HG03066 (cell line): ENCODE data around the gene HRH2.
"Not testable (repeated sequence)": the region's sequence is repeated elsewhere in the genome, so short reads cannot be mapped to it uniquely, and the experiment has no call there.

Experiments
- ATAC-seq: cut with Tn5 transposase; IDR thresholded peaks from one replicate; pipeline ENCODE4 v1.9.1; 2021; ENCODE audit warnings: low read depth; ENCODE audit not compliant: unreplicated experiment

HRH2 gene

DNA sequence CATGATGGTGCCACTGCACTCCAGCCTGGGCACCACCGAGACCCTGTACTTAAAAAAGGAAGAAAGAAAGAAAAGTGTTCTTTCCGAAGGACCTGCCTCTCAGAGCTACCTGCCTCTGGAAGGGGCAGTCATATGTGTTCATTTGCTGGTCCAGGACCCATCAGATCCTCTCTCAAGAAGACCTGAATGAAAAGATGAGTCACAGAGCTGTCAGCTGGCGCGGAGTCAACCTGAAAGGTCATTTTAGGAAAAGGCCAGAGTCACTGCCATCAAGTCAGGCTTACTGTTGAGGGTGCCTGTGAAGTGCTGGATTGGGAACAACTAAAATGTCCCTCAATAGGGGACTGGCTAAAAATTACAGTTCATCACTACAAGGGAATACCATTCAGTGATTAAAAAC lies 14.9 kb upstream of the HRH2 start:
- no peak for ATAC-seq

DNA sequence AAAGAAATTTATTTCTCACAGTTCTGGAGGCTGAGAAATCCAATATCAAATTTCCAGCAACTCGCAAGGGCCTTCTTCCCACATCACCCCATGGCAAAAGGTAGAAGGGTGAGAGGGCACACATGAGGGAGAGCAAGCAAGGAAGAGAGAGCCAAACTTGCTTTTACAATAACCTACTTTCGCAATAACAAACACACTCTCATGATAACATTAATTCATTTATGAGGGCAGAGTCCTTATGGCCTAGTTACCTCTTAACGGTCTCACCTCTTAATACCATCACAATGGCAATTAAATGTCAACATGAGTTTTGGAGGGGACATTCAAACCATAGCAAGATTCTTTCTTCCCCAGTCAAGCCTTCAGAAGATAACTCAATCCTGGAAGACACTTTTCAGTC lies 11.6 kb upstream of the HRH2 start:
- ATAC-seq, result no peak

DNA sequence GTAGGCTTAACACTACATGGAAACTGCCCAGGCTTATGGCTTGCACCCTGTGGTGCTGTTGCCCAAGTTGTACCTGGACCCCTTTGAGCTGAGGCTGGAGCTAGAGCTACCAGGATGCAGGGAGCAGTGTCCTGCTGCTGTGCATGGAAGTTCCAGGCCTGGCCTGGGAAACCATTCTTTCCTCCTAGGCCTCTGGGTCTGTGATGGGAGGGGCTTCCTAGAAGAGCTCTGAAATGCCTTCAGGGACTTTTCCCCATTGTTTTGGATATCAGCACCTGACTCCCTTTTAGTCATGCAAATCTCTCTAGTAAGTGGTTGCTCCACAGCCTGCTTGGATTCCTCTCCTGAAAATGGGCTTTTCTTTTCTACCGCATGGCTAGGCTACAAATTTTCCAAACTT lies 7.9 kb upstream of the HRH2 start:
- no peak for ATAC-seq

DNA sequence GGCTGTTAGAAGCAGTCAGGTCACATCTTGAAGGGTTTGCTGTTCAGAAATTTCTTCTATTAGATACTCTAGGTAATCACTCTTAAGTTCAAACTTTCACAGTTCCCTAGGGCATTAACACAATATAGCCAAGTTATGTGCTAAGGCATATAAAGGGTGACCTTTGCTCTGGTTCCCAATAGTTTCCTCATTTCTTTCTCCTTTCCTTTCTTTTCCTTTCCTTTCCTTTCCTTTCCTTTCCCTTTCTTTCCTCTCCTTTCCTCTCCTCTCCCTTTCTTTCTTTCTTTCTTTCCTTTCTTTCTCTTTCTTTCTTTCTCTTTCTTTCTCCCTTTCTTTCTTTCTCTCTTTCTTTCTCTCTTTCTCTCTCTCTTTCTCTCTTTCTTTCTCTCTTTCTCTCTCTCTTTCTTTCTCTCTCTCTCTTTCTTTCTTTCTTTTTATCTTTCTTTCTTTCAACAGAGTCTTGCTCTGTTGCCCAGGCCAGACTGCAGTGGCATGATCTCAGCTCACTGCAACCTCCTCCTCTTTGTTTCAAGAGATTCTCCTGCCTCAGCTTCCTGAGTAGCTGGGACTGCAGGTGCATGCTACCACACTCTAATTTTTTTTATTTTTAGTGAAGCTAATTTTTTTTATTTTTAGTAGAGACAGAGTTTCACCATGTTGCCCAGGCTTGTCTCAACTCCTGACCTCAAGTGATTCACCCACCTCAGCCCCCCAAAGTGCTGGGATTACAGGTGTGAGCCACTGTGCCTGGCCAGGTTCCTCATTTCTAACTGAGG lies 7.3 kb upstream of the HRH2 start:
- ATAC-seq, result not testable (repeated sequence)

DNA sequence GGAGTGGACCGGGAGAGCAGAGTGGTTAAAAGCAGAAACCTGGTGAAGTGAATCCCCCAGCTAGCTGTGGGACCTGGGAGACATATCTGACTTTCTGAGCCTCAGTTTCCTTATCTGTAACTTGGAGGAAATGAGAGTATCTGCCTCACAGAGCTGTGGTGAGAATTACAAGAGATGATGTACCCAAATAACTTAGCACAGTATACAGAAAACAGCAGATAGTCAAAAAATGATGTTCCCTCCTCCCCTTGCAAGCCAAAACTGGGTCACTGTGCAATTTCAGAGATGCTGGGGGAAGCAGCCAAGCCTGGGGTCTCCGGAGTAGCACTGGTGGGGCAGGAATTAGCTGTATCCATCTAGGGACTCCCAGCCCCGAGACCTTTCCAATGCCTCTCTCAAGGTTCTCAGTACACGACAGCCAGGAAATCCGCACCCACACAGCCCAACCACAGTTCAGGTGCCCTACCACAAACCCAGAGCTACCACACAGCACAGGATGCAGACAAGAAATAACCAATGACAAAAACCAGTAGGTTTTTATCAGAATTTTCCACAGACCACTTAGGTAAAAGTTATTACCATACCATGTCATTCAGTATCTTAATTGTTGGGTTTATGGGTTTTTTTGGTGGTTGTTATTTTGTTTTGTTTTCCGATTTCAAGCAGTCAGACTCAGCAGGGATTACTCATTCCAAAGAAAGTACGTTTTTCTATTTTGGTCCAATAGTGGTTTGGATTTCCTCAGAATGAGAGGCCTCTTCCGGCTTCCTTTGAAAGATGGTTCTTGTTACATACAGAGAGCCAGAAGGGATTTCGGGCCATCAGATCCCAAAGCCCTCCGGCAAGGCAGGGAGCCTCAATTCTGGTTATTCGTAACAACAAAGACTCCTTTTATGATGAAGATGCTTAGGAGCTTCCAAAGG lies 4.9 kb upstream of the HRH2 start:
- no peak for ATAC-seq

DNA sequence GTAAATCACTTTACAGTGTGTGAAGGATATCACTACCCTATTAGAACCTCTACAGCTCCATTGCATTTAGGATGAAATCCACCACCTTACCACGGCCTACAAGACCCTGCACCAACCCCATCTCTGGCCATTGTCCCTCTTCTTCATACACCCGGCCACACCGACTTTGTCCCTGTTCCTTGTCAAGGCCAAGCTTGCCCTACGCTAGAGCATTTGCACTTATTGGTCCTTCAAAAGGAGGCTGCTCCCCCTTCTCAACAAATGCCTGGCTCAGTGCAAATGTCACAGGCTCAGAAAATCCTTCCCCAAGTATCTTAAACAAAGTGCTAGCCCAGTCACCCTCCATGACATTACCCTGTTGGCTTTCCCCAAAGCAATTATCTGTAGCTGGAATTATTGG lies 4.1 kb upstream of the HRH2 start:
- no peak for ATAC-seq

DNA sequence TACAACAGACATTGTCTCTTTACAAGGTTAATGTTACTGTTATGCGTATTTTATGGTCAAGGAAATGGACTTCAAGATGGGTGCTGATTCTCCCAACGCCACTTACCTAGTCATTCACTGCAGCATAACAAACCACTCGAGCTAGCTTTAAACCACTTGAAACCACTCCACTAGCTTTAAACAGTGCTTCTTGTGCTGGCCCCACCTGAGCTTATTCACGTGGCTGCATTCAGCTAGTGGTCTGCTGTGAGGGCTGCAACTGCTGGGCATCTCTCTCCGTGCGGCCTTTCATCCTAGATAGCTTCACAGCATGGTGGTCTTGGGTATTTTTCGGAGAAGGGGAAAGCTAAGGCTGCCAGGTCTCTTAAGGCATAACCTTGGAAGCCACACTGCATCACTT lies 3.5 kb upstream of the HRH2 start:
- no peak for ATAC-seq

DNA sequence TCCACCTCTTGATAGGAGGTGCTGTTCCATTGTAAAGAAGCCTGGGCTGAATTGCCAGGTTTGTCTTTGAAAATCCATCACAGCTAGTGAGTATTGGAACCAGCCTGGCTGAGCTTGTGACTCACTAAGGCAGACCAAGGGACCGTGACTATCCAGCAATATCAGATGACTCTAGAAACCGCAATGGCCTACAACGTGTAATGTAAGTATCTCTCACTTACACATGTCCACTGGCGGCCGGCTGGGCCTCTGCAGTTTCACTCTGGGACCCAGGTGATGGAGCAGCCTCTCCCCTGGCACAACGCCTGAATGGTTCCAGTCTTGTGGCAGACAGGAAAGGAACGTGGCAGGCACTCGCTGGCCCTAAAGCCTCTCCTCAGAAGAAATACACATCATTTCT lies 3.1 kb upstream of the HRH2 start:
- no peak for ATAC-seq

DNA sequence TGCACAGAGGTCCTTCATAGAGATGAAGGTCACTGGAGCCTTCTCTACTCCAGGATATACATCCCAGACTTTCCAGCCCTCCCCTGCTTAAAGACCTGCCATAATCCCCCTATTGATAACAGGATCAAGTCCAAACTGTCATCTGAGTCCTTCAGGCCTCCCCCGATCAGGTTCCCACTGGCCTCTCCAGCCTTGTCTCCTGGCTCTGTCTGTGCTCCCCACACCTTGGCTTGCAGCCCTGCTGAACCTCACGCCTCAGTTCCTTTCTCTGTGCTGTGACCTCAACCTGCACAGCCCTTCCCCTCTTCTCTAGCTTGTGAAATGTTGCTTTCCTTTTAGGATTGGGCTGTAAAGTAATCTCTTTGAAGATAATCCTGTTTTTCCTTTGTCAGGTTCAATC lies 2.5 kb upstream of the HRH2 start:
- ATAC-seq, result no peak

DNA sequence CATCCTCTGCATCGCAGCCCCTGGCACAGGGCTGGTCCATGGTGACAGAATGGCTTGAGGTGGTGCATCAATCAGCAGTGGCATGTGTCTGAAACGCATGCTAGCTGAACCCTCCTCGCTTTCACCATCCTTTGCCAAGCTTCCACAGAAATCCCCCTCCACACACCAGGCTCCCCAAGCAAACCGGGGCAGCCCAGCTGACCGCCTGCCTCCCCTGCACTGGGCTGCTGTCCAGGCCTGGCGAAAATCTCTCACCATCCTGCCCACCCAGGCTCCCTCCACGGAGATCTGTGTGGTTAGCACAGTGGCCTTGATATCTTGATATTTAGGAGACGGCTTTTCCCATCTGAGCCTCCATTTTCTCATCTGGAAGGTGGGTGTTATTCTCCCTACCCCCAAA lies 905 bp upstream of the HRH2 start:
- no peak for ATAC-seq

DNA sequence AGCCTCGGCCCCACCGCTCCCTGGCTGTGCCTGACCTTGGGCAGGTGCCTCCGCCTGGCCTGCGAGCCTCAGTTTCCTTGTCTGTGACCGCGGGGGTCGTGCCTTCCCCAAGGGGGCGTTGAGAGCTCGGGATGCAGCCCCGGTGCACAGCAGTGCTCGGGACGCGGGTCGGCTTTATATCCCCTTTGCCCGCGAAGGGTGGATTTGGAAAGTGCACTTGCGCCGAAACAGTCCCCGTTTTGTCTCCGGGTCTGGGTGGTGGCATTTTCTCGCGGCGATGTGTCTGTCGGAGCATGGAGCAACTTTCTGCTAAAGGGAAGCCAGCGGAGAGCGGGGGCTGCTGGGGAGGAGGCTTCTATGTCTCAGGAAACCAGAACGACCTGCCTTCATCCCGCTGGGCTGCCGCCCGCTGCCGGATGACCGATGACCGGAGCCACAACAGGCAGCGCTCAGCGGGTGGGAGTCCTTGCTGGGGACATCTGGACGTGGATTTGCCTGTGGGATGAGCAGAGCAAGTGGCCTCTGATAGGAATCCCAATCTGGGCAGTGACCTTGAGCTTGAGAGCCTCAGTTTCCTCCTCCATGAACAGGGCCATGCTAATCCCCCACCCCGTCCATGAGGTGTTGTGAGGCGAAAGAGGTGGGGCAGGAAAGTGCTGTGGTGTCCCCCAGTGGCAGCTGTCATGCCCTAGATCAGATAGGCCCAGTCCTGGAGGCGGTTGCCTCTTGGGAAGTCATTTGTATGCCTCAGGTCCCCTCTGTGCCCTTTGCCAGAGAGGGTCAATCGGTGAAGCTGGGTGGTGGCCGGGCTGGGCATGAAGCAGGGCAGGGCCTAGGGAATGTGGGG lies 651 bp downstream of the HRH2 start:
- ATAC-seq, result no peak

DNA sequence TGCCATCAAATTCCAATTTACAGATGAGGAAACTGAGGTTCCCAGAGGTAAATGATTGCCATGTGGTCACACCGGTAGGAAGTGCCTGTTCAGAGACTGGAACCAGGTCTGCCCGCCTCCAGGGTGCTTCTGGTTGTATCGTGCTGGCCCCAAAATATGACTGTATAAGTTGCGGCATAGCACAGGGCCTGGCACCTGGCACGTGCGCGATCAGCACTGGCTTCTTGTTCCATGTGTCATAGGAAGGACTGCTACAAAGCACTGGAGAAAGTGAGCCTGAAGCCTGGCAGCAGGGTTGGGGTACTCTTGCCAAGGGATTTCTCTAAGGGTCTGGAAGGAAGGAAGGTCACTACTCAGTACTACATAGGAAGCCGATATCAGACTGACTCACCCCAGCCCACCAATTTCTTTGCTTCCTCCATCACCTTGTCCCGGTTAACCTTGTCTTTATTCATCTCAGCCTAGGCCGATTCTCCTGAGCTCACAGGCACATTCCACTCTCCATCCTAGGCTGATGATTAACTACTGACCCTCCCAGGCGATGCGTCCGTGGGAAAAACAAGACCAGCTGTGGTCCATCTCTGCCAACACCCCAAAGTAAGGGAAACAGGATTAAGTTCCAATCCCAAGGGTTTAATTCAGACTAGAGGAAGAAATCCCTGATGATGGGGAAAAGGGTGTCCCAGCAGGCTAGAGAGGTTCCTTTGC lies 1.8 kb downstream of the HRH2 start:
- no peak for ATAC-seq

DNA sequence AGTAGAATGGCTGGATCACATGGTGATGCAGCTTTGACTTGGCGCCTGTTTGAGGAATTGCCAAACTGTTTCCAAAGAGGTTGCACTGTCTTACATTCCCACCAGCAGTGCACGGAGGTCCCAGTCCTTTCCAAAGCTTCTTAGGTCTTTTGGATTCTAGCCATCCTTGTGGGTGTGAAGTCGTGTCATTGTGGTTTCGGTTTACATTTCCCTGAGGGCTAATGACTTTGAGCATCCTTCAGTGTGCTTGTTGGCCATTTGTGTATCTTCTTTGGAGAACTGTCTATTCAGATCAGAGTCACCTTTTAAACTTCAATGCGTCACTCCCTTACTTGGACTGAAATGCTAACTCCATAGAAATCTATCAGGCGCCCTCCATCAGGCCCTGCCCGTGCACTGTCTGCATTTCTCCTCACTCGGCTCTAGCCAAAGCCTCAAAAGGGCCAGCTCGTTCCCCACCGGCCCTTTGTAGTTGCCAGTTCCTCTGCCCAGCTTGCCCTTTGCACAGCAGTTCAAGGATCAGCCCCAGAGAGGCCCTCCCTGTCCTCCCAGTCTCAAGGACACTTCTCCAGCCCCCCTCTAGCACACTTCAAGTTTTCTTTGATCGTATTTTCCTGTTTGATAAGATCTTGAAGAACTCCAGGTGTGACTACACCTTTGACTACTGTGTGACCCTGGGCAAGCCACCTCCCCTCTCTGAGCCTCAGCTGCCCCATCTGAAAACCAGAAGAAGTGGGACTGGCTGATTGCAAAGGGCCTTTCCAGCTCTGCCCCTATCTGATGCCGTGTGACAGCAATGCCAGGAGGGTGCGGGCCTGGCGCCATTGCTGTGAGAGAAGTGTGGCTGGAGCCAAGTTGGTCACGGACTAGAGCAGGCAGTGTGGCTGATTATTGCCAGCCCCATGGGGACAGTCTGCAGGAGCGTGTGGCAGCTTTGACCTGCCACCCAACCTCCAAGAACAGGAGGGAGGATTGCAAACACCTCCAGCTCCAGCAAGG lies 5.6 kb downstream of the HRH2 start:
- no peak for ATAC-seq

DNA sequence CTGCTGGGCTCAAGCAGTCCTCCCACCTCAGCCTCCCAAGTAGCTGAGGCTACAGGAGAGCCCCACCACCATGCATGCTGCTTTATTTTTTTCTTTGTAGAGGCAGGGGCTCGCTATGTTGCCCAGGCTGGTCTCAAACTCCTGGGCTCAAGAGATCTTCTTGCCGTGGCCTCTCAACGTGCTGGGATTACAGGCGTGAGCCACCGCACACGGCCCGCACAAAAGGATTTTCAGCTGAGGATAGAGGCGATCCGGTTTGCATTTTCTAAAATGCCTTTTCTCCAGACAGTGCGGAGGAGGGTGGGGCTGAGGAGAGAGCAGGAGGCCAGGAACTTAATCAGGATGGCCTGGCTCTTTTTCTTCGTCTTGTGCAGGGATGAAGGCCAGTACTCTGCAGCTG lies 6.9 kb downstream of the HRH2 start:
- ATAC-seq, result no peak

DNA sequence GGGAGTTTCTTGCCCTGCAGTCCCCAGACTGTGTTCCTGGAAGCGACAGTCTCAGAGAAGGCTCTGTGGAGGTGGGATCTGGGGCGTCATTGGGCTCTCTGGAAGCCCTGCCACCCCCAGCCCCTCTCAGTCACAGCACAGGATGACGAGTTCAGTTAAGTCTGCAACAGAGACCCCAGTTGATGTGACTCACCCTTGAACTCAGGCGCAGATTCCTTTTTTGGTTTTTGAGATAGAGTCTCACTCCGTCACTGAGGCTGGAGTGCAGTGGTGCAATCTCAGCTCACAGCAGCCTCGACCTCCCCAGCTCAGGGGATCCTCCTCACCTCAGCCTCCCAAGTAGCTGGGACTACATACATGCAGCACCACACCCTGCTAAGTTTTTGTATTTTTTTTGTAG lies 8.3 kb downstream of the HRH2 start:
- ATAC-seq, result no peak

DNA sequence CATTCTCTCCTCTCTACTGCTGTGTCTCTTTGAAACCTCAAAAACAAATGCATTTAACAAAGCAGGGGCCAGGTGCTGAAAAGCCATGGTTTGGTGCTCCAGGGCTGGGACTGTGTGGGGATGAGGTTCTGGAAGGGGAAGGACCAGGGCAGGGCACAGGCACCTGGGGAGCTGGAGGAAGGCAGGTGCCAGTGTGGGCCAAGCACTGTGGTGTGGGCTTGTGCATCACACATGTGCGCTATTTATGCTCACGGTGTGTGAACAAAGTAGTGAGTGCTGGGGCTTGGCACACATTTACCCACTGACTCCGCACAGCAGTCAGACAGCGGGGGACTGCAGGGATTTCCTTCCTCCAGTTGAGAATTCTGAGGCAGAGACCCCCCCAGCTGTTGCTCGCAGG lies 10.1 kb downstream of the HRH2 start:
- ATAC-seq, result no peak

DNA sequence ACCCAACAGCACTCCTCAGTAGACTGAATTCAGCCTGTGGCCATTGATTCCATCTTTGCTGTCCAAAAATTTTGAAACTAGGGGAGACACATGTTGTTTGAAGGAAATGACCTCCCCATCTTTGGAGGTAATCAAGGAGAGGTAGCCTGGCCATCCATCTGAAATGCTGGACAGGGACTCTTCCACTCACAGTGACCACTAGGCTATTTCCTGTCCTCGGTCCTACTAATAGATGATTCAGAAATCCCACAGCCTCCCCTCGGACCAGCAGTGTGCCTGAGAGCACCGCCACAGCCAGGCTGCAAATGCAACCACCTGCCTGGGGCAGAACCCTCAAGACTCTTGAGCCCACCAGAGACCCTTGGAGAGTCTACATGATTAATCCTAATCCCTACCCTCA lies 12.5 kb downstream of the HRH2 start:
- ATAC-seq, result no peak

DNA sequence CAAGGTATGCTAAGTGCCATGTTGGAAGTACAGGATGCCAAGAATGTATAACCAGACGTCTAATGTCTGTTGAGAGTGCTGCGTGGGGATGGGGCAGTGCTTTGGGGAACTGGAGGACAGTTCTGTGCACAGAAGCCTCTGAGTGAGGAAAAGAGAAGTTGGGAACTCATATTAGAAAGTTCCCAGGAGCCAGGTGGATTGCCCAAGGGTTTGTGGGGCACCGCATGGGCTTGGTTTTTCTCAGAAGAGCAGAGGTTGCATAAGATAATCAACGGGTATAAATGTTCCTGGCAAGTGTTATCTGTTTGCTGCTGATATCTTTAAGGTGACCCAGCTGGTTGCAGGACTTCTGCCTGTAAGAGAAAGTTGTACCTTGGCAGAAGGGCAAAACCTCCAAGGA lies 13.1 kb downstream of the HRH2 start:
- no peak for ATAC-seq

DNA sequence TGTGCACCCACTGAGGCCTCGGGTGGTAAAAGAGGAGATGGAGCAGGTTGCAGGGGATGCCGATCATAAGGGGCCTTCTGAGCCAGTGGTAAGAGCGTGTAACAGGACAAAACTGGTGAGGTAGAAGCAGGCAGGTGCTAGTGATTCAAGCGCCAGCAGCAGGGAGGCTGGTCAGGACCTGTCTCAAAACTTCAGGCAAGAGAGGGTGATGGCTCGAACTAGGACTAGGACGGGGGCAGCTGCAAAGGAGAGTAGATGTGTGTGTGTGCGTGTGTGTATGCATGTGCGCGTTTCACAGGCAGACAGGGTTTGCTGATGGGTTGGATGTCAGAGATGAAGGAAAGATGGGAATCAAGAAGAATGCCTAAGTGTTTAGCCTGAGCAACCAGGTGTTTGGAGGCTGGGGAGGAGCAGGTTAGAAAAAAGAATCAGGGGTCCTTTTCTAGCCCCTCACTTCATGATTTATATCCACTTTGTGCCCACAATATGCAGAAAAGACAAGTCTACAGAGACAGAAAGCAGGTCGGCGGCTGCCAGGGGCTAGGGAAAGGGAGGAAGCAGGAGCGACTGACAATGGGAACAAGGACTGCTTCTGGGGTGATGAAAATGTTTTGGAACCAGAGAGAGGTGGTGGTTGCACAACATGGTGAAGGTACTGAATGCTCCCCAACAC lies 15.2 kb downstream of the HRH2 start:
- ATAC-seq, result no peak
